DND-41 (cell line): ENCODE measurements around the gene LAMA2.
A peak's percentile ranks its signal among the peaks of the same experiment; 100 is the strongest.

Experiments
- ATAC-seq: fragments of 200-7000 bp; cut with Tn5 transposase; 3 replicates; pipeline ENCODE4 v1.9.1; 2021; ENCODE audit warnings: low read depth; ENCODE audit not compliant: insufficient read depth
- DNase-seq: peaks from one replicate; pipeline ENCODE4 v3.0.0-alpha.2; 2020
- H2AFZ ChIP-seq: 2 replicates; pipeline ENCODE4 v1.6.0; 2012; ENCODE audit warnings: low read depth, low read length
- H3K27ac ChIP-seq: 2 replicates; pipeline ENCODE4 v1.5.1; 2012; ENCODE audit warnings: low read length, inconsistent platforms
- H3K27me3 ChIP-seq: fragments of 200-600 bp; sonication (generic); 2 replicates; pipeline ENCODE4 v1.6.0; 2012; ENCODE audit warnings: low read length, mild to moderate bottlenecking, inconsistent platforms; ENCODE audit not compliant: insufficient read depth, poor library complexity
- H3K36me3 ChIP-seq: 2 replicates; pipeline ENCODE4 v1.5.1; 2012; ENCODE audit warnings: low read length, inconsistent platforms; ENCODE audit not compliant: insufficient read depth
- H3K4me1 ChIP-seq: 2 replicates; pipeline ENCODE4 v1.5.1; 2012; ENCODE audit warnings: mild to moderate bottlenecking, low read length; ENCODE audit not compliant: insufficient read depth
- H3K4me2 ChIP-seq: 2 replicates; pipeline ENCODE4 v1.6.0; 2012; ENCODE audit warnings: mild to moderate bottlenecking, moderate library complexity, low read length, inconsistent platforms; ENCODE audit not compliant: insufficient read depth
- H3K4me3 ChIP-seq, 2 experiments: fragments of 200-600 bp in 1 of 2; shearing (Covaris generic) in 1 of 2; 2 replicates each; pipeline ENCODE4 v1.5.1; 2012 to 2016; ENCODE audit warnings: inconsistent platforms in 2 of 2, low read length in 2 of 2, mild to moderate bottlenecking in 2 of 2, low read depth in 1 of 2, moderate library complexity in 1 of 2
- H3K79me2 ChIP-seq: 2 replicates; pipeline ENCODE4 v1.6.0; 2012; ENCODE audit warnings: low read length, inconsistent platforms; ENCODE audit not compliant: insufficient read depth
- H3K9ac ChIP-seq: 2 replicates; pipeline ENCODE4 v1.6.0; 2012; ENCODE audit warnings: low read depth, mild to moderate bottlenecking, inconsistent platforms, low read length, moderate library complexity
- H3K9me3 ChIP-seq: 2 replicates; pipeline ENCODE4 v1.5.1; 2012; ENCODE audit warnings: low read length, moderate library complexity, mild to moderate bottlenecking, inconsistent platforms; ENCODE audit not compliant: insufficient read depth, severe bottlenecking
- H4K20me1 ChIP-seq: 2 replicates; pipeline ENCODE4 v1.6.0; 2012; ENCODE audit warnings: low read length; ENCODE audit not compliant: insufficient read depth
- EZH2 ChIP-seq: IDR thresholded peaks from 3 replicates; pipeline ENCODE4 v1.6.1; 2012; ENCODE audit warnings: borderline replicate concordance, low read depth, mild to moderate bottlenecking, moderate library complexity, low read length, inconsistent platforms; ENCODE audit not compliant: severe bottlenecking
- TF ChIP-seq, protein P1 (sequence below): IDR thresholded peaks from 2 replicates; pipeline ENCODE4 v1.5.1; 2012; ENCODE audit warnings: borderline replicate concordance, low read length, moderate library complexity, mild to moderate bottlenecking; ENCODE audit not compliant: poor library complexity, severe bottlenecking; ENCODE audit errors: extremely low read depth

LAMA2 gene

DNA sequence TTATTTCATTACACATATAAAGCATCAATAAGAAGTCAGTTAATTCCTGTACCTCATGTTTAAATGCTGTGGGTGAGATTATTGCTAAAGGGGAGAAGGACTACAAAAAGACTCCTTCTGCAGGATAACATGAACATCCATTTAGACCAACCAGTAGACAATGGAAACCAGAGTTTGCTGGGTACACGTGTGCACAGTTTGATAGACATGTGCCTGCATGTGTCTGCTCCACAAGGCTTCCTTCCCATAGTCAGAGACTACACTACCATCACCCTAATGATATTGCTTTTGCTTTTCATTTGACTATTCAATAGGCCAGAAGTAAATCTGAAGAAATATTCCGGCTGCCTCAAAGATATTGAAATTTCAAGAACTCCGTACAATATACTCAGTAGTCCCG, 595.4 kb downstream of the LAMA2 start:
- Histone ChIP-seq H3K9me3 (no peaks in the 10 kb centered on the region), H3K4me3 (no peak overlapping the region), H3K27ac (no peak overlapping the region), H4K20me1 (no peaks in the 10 kb centered on the region), H3K4me1 (no peaks in the 10 kb centered on the region), H3K36me3 (no peaks in the 10 kb centered on the region), H3K4me2 (no peak overlapping the region), H3K9ac (no peak overlapping the region), H3K27me3 (peaks cover 24% of the 10 kb centered on the region), H2AFZ (no peak overlapping the region), H3K79me2 (no peaks in the 10 kb centered on the region)
- TF ChIP-seq EZH2: no peak
- TF ChIP-seq, protein P1, sequence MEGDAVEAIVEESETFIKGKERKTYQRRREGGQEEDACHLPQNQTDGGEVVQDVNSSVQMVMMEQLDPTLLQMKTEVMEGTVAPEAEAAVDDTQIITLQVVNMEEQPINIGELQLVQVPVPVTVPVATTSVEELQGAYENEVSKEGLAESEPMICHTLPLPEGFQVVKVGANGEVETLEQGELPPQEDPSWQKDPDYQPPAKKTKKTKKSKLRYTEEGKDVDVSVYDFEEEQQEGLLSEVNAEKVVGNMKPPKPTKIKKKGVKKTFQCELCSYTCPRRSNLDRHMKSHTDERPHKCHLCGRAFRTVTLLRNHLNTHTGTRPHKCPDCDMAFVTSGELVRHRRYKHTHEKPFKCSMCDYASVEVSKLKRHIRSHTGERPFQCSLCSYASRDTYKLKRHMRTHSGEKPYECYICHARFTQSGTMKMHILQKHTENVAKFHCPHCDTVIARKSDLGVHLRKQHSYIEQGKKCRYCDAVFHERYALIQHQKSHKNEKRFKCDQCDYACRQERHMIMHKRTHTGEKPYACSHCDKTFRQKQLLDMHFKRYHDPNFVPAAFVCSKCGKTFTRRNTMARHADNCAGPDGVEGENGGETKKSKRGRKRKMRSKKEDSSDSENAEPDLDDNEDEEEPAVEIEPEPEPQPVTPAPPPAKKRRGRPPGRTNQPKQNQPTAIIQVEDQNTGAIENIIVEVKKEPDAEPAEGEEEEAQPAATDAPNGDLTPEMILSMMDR: no peak
- ATAC-seq (no peak), DNase-seq (no peak)

DNA sequence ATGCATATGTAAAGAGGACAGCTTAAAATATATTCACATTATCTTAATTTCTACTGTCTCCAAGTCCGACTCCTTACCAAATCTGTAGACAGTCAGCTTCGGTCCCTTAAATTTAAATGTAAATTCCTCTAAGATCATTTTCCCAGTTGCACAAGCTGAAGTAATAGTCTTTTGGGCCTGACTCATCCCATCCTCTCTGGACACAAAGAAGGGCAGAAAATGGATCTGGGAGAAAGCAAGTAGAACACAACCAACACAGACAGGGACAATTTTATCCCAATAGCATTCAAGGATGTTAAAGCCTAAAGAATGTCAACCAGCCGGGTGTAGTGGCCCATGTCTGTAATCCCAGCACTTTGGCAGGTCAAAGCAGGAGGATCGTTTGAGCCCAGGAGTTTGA, 598.8 kb downstream of the LAMA2 start:
- TF ChIP-seq EZH2: no peak
- TF ChIP-seq, protein P1: no peak
- H3K79me2 ChIP-seq: no peaks in the 10 kb centered on the region
- no peaks in the 10 kb centered on the region for H4K20me1 ChIP-seq
- H3K4me2 ChIP-seq: no peak overlapping the region
- peaks cover 9% of the 10 kb centered on the region for H3K4me1 ChIP-seq
- no peak overlapping the region for H3K9ac ChIP-seq
- H3K36me3 ChIP-seq: no peaks in the 10 kb centered on the region
- H3K4me3 ChIP-seq: no peak overlapping the region
- no peak for ATAC-seq
- no peak overlapping the region for H3K27ac ChIP-seq
- no peaks in the 10 kb centered on the region for H3K9me3 ChIP-seq
- peaks cover 16% of the 10 kb centered on the region for H3K27me3 ChIP-seq
- DNase-seq: no peak
- no peak overlapping the region for H2AFZ ChIP-seq

DNA sequence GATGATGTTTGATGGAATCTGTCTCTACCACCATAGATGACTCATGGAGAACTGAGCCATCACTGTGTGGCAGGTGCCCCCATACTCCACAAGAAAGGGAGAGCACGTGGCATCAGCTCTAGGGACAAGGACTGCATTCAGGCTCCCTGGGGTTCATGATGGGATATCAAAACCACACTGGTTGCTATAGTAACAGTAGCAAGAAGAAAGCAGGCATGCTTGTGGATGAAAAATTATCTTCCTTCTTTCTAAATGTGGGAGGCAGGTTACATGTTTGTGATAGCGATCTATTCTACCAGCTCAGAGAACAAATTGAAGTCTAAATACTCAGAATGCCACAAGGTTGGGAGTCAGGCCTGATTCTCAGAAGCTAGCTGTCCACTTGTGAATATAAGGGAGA, 602.8 kb downstream of the LAMA2 start:
- Histone ChIP-seq H3K79me2 (no peaks in the 10 kb centered on the region), H3K36me3 (no peaks in the 10 kb centered on the region), H3K4me1 (peaks cover 18% of the 10 kb centered on the region), H3K27me3 (peaks cover 9% of the 10 kb centered on the region), H3K27ac (no peak overlapping the region), H3K9me3 (no peaks in the 10 kb centered on the region), H2AFZ (no peak overlapping the region), H3K9ac (no peak overlapping the region), H3K4me2 (no peak overlapping the region), H4K20me1 (no peaks in the 10 kb centered on the region), H3K4me3 (no peak overlapping the region)
- no peak for TF ChIP-seq EZH2
- TF ChIP-seq, protein P1: no peak
- peak; percentile 54 for ATAC-seq
- peak; percentile 40 for DNase-seq

DNA sequence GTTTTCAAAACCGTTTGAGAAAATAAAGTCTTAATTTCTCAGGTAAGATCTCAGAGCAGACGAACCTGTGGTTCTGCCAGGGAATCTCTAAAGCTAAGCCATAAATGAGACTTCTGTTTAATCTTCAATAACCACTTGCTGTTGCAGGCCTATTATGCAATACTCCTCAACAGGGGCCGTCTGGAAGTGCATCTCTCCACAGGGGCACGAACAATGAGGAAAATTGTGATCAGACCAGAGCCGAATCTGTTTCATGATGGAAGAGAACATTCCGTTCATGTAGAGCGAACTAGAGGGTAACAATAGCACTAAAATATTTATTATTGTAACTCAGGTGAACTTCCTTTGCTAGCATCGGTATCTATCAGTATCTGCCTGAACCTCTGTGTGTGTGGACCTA, 603.4 kb downstream of the LAMA2 start:
- Histone ChIP-seq H3K36me3 (no peaks in the 10 kb centered on the region), H3K79me2 (no peaks in the 10 kb centered on the region), H3K9ac (no peak overlapping the region), H3K9me3 (no peaks in the 10 kb centered on the region), H3K27ac (no peak overlapping the region), H3K4me1 (peaks cover 24% of the 10 kb centered on the region), H3K4me2 (no peak overlapping the region), H4K20me1 (no peaks in the 10 kb centered on the region), H2AFZ (no peak overlapping the region), H3K27me3 (peaks cover 5% of the 10 kb centered on the region), H3K4me3 (no peak overlapping the region)
- TF ChIP-seq, protein P1: no peak
- TF ChIP-seq EZH2: no peak
- DNase-seq (no peak), ATAC-seq (no peak)
